WERI-Rb-1 (cell line): ENCODE measurements around the gene LPP.

Source experiments
- DNase-seq: peaks from one replicate; pipeline ENCODE4 v3.0.0-alpha.2; 2020
- H3K27ac ChIP-seq: fragments of 250-450 bp; sonication (Bioruptor Pico); 2 replicates; pipeline ENCODE4 v1.5.1; 2020; ENCODE audit warnings: mild to moderate bottlenecking, moderate library complexity
- H3K27me3 ChIP-seq: fragments of 250-450 bp; sonication (Bioruptor Pico); 2 replicates; pipeline ENCODE4 v1.5.1; 2021; ENCODE audit warnings: mild to moderate bottlenecking, low read depth, moderate library complexity; ENCODE audit not compliant: insufficient read depth, severe bottlenecking
- H3K36me3 ChIP-seq: fragments of 250-450 bp; sonication (Bioruptor Pico); 2 replicates; pipeline ENCODE4 v1.5.1; 2020; ENCODE audit warnings: mild to moderate bottlenecking, moderate library complexity
- H3K4me3 ChIP-seq: 2 replicates; pipeline ENCODE4 v1.5.1; 2011; ENCODE audit warnings: low read depth, mild to moderate bottlenecking, control low read depth, low read length
- H3K9me3 ChIP-seq: fragments of 250-450 bp; sonication (Bioruptor Pico); 2 replicates; pipeline ENCODE4 v1.5.1; 2021; ENCODE audit warnings: mild to moderate bottlenecking, moderate library complexity; ENCODE audit not compliant: severe bottlenecking
- CTCF ChIP-seq: IDR thresholded peaks from 2 replicates; pipeline ENCODE4 v1.5.1; 2011; ENCODE audit warnings: low read depth, mild to moderate bottlenecking, control low read depth, inconsistent platforms, low read length

LPP gene

GRCh38 chr3:188908002-188908850 is 754.3 kb downstream of the LPP start:
- no peaks in the 10 kb centered on the region for H3K9me3 ChIP-seq
- H3K4me3 ChIP-seq = no peak overlapping the region
- H3K36me3 ChIP-seq = no peaks in the 10 kb centered on the region
- TF ChIP-seq CTCF = no peak
- no peak overlapping the region for H3K27ac ChIP-seq
- DNase-seq = no peak
- peaks cover 4% of the 10 kb centered on the region for H3K27me3 ChIP-seq

- no peak for TF ChIP-seq CTCF
- H3K36me3 ChIP-seq = no peaks in the 10 kb centered on the region
- H3K27me3 ChIP-seq = peaks cover 4% of the 10 kb centered on the region
- no peak overlapping the region for H3K27ac ChIP-seq
- no peaks in the 10 kb centered on the region for H3K9me3 ChIP-seq
- no peak for DNase-seq
- no peak overlapping the region for H3K4me3 ChIP-seq
Observed at GRCh38 chr3:188911026-188911850, 757.3 kb downstream of the LPP start.

- TF ChIP-seq CTCF = no peak
- no peaks in the 10 kb centered on the region for H3K36me3 ChIP-seq
- no peak overlapping the region for H3K4me3 ChIP-seq
- no peak overlapping the region for H3K27ac ChIP-seq
- peaks cover 4% of the 10 kb centered on the region for H3K27me3 ChIP-seq
- H3K9me3 ChIP-seq = no peaks in the 10 kb centered on the region
- no peak for DNase-seq
Observed at GRCh38 chr3:188913084-188913483, 759.1 kb downstream of the LPP start.

- Histone ChIP-seq H3K36me3 (no peaks in the 10 kb centered on the region), H3K4me3 (no peak overlapping the region), H3K9me3 (no peaks in the 10 kb centered on the region), H3K27ac (no peak overlapping the region), H3K27me3 (peaks cover 3% of the 10 kb centered on the region)
- no peak for DNase-seq
- no peak for TF ChIP-seq CTCF
Observed at GRCh38 chr3:188914552-188914951, 760.6 kb downstream of the LPP start.

- Histone ChIP-seq H3K27me3 (peaks cover 3% of the 10 kb centered on the region), H3K27ac (no peak overlapping the region), H3K4me3 (no peak overlapping the region), H3K36me3 (no peaks in the 10 kb centered on the region), H3K9me3 (no peaks in the 10 kb centered on the region)
- TF ChIP-seq CTCF = no peak
- no peak for DNase-seq
Observed at GRCh38 chr3:188915127-188915526, 761.2 kb downstream of the LPP start.
